ENCODE measurements around the gene KIFC3.
A peak's percentile ranks its signal among the peaks of the same experiment; 100 is the strongest.
"Not testable (repeated sequence)": the region's sequence is repeated elsewhere in the genome, so short reads cannot be mapped to it uniquely, and the experiment has no call there.

The KIFC3 gene

GRCh38 chr16:57804111-57804837 is 2.0 kb upstream of the KIFC3 start:
- DNase-seq: no peak

- DNase-seq: no peak
Measured at GRCh38 chr16:57803134-57803990, 1.1 kb upstream of the KIFC3 start.

- peak; percentile 25 for DNase-seq
Measured at GRCh38 chr16:57801809-57802340, 416 bp downstream of the KIFC3 start.

- no peak for DNase-seq
Measured at GRCh38 chr16:57801098-57801808, 1.0 kb downstream of the KIFC3 start.

- DNase-seq: no peak
Measured at GRCh38 chr16:57800200-57801097, 1.8 kb downstream of the KIFC3 start.

- DNase-seq: no peak
Measured at GRCh38 chr16:57799600-57800199, 2.6 kb downstream of the KIFC3 start.

GRCh38 chr16:57798953-57799599 is 3.2 kb downstream of the KIFC3 start:
- DNase-seq: peak; percentile 24

GRCh38 chr16:57798267-57798810 is 4.0 kb downstream of the KIFC3 start:
- no peak for DNase-seq

- DNase-seq: no peak
Measured at GRCh38 chr16:57797526-57798266, 4.6 kb downstream of the KIFC3 start.

- no peak for DNase-seq
Measured at GRCh38 chr16:57797216-57797525, 5.1 kb downstream of the KIFC3 start.

GRCh38 chr16:57796014-57796413 is 6.3 kb downstream of the KIFC3 start:
- not testable (repeated sequence) for DNase-seq

- peak; percentile 77 for DNase-seq
Measured at GRCh38 chr16:57795431-57795878, 6.8 kb downstream of the KIFC3 start.

GRCh38 chr16:57794849-57795430 is 7.4 kb downstream of the KIFC3 start:
- DNase-seq: no peak

GRCh38 chr16:57791893-57792461 is 10.3 kb downstream of the KIFC3 start:
- no peak for DNase-seq

GRCh38 chr16:57791195-57791892 is 10.9 kb downstream of the KIFC3 start:
- no peak for DNase-seq

- DNase-seq: no peak
Measured at GRCh38 chr16:57788951-57789350, 13.3 kb downstream of the KIFC3 start.

GRCh38 chr16:57788252-57788841 is 13.9 kb downstream of the KIFC3 start:
- DNase-seq: no peak

- no peak for DNase-seq
Measured at GRCh38 chr16:57787519-57787905, 14.8 kb downstream of the KIFC3 start.
